Lower leg skin (tissue), 4 donors: ENCODE results near the gene APOBEC3B. TPM values are rescaled to one million over a fixed set of nuclear protein-coding genes. Genes with fewer than 3 reads are reported as not detected.
"Not testable (repeated sequence)": the region's sequence is repeated elsewhere in the genome, so short reads cannot be mapped to it uniquely, and the experiment has no call there.

Experiments
- DNase-seq, 2 donors: peaks; one replicate each; pipeline ENCODE4 v3.0.0-alpha.2; 2019; ENCODE audit warnings: low spot score in 2 of 2
- H3K4me3 ChIP-seq: fragments of 200-600 bp; sonication (generic); 2 replicates; pipeline ENCODE4 v1.5.1; 2017; ENCODE audit warnings: mild to moderate bottlenecking, low read depth; ENCODE audit not compliant: poor library complexity, severe bottlenecking
- POLR2A ChIP-seq, 2 donors: fragments of 450-650 bp; IDR thresholded peaks; one replicate each; pipeline ENCODE4 v1.6.1; 2016 to 2017; ENCODE audit warnings: antibody characterized with exemption in 2 of 2, mild to moderate bottlenecking in 1 of 2, moderate library complexity in 1 of 2
- WGBS, 2 donors: methylation state at CpG; one replicate each; pipeline ENCODE4 v1.1.5; 2018; 5-methylcytosine and 5-hydroxymethylcytosine counted together
- intact Hi-C: fragments of 100-400 bp; cut with DNase I; formaldehyde crosslinking; loops from one replicate; pipeline ENCODE4 v1.15.0; 2023; ENCODE audit warnings: low total_unique reads
- total RNA-seq, 4 donors: library from RNA; depleted of rRNA; stranded (reverse); fragments of >200 nt; gene quantifications; one replicate each; pipeline ENCODE4 v1.1.0, GENCODE V29; 2016
- TF ChIP-seq, protein P1 (sequence below), 3 donors: fragments of 450-650 bp; IDR thresholded peaks; one replicate each; pipeline ENCODE4 v1.5.1; 2016; ENCODE audit warnings: antibody characterized with exemption in 3 of 3, mild to moderate bottlenecking in 3 of 3, moderate library complexity in 2 of 3

Gene APOBEC3B
- total RNA-seq, 4 donors from 2014 or later: 0.15 to 2.4 (median 0.21) TPM; not detected in 1

DNA sequence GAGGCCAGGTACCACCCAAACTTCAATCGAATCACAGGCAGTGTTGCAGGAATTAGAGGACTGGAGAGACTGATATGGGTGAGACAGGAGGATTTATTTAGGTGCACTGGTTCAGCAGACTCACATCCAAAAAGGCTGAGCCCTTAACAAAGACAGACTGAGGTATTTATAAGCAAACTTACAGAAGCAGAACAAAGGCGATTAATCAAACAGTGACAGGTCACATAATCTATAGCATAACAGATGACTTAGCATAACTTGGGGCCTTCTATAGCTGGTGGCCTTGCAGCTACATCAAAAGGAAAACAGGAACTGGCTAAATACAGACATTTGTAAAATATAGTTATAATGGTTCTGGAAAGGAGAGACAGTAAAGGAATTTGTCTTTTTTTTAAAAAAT is 2.1 kb downstream of the APOBEC3B start:
- no peak for DNase-seq
- no peak for TF ChIP-seq POLR2A (IDR thresholded peaks at IDR 0.05)
- TF ChIP-seq, protein P1, sequence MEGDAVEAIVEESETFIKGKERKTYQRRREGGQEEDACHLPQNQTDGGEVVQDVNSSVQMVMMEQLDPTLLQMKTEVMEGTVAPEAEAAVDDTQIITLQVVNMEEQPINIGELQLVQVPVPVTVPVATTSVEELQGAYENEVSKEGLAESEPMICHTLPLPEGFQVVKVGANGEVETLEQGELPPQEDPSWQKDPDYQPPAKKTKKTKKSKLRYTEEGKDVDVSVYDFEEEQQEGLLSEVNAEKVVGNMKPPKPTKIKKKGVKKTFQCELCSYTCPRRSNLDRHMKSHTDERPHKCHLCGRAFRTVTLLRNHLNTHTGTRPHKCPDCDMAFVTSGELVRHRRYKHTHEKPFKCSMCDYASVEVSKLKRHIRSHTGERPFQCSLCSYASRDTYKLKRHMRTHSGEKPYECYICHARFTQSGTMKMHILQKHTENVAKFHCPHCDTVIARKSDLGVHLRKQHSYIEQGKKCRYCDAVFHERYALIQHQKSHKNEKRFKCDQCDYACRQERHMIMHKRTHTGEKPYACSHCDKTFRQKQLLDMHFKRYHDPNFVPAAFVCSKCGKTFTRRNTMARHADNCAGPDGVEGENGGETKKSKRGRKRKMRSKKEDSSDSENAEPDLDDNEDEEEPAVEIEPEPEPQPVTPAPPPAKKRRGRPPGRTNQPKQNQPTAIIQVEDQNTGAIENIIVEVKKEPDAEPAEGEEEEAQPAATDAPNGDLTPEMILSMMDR (IDR thresholded peaks at IDR 0.05): no peak
- intact Hi-C loops: no loop called here
- WGBS, 2 donors: 93% methylated on average over 2 of the region's 2 CpGs; no CpG with 5 or more reads in 1 of the 2 donors
- H3K4me3 ChIP-seq: no peak overlapping the region

DNA sequence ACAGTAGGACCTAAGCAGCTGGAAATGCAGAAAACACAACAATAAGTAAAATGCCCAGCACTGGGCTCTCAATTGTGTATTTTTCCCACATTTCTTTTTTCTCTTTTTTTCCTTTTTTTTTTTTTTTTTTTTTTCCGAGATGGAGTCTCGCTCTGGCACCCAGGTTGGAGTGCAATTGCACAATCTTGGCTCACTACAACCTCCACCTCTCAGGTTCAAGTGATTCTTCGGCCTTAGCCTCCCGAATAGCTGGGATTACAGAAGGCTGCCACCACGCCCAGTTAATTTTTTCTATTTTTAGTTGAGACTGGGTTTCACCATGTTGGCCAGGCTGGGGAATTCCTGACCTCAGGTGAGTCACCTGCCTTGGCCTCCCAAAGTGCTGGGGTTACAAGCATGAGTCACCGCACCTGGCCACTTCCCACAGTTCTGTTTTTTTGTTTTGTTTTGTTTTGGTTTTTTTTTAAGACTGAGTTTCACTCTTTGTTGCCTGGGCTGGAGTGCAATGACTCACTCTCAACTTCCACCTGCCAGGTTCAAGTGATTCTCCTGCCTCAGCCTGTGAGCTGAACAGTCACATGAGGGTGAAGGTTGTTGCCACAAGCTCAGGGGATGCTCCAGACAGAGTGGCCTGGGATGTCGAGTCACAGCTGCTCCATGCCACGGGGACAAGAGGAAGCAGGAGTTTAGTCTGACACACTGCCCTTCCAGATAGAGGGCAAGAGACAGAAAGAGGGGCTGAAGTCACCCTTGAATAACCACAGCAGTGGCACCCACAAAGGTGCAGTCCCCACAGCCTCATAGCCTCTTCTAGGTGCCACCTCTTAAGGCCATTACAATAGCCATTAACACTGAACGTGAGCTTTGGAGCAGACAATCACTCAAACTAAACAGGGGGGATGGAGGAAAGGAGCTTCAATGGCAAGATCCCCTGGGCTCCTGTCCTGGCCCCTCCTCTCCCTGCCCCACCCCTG is 2.9 kb downstream of the APOBEC3B start:
- WGBS, 2 donors: 45% methylated on average over 9 of the region's 9 CpGs; no CpG with 5 or more reads in 1 of the 2 donors
- H3K4me3 ChIP-seq, intact Hi-C loops: not testable (repeated sequence)
- peak in 1 of 2 donors; percentile 59 for DNase-seq

GRCh38 chr22:38986629-38987028 is 4.5 kb downstream of the APOBEC3B start:
- no peak for DNase-seq
- TF ChIP-seq, protein P1 (IDR thresholded peaks at IDR 0.05): no peak
- TF ChIP-seq POLR2A (IDR thresholded peaks at IDR 0.05): no peak
- 87% methylated on average over 2 of the region's 3 CpGs; no CpG with 5 or more reads in 1 of the 2 donors for WGBS, 2 donors
- intact Hi-C loops: no loop called here
- H3K4me3 ChIP-seq: no peak overlapping the region

DNA sequence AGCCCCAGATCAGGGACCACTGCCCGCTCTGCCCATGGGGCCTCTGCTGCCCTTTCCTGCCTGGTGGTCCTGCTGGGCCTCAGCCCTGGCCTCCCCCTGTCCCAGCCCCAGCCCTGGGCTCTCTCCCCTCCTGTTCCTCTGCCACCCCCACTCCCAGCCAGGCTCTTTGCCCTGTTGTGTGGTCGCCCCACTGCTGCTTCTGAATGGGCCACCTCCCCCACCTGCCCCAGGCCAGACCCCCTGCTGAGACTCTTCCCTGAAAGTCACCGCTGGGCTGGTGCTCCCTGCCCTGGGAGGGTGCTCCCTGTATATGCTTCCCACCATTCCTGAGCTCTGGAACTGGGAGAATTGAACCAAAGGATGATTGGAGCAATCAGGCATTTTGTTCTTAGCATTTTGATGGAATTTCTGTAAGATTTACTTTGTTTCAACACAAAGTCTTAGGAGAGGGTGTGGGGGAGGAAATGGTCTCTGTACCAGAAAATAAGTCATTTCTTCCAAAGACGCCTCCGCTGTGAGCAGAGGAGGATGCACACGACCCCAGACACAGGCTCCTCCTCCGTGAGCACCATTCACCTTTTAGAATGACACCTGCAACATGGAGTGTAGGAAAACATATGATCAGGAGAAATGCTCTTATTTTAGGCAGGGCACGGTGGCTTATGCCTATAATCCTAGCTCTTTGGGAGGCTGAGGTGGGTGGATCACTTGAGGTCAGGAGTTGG is 5.2 kb downstream of the APOBEC3B start:
- no peak for DNase-seq
- TF ChIP-seq, protein P1 (IDR thresholded peaks at IDR 0.05): no peak
- no peak for TF ChIP-seq POLR2A (IDR thresholded peaks at IDR 0.05)
- 87% methylated on average over 8 of the region's 8 CpGs; no CpG with 5 or more reads in 1 of the 2 donors for WGBS, 2 donors

GRCh38 chr22:38989466-38989865 is 7.3 kb downstream of the APOBEC3B start:
- DNase-seq: no peak
- intact Hi-C loops: no loop called here
- TF ChIP-seq, protein P1 (IDR thresholded peaks at IDR 0.05): no peak
- TF ChIP-seq POLR2A (IDR thresholded peaks at IDR 0.05): no peak
- H3K4me3 ChIP-seq: no peak overlapping the region
- 92% methylated on average over 6 of the region's 6 CpGs; no CpG with 5 or more reads in 1 of the 2 donors for WGBS, 2 donors

More for the DNA sequence above, 5.2 kb downstream of the APOBEC3B start:
- intact Hi-C loops: no loop called here
- no peak overlapping the region for H3K4me3 ChIP-seq

- WGBS, 2 donors: 19 to 38% methylated on average over 8 to 11 of the region's 12 CpGs
- H3K4me3 ChIP-seq, intact Hi-C loops, DNase-seq: not testable (repeated sequence)
Measured at GRCh38 chr22:38992871-38993371, 10.8 kb downstream of the APOBEC3B start.
